Activated T-helper 1 cell treated with anti-CD3 and anti-CD28 coated beads, Interleukin-2, amount 50 U/mL, for 16 hours (primary cell): ENCODE data around the gene ARL4C.
"Not testable (repeated sequence)": the region's sequence is repeated elsewhere in the genome, so short reads cannot be mapped to it uniquely, and the experiment has no call there.

Experiments used
- DNase-seq, 2 donors: peaks; one replicate each; pipeline ENCODE4 v3.0.0-alpha.2; 2020; ENCODE audit warnings: low read depth in 1 of 2, low spot score in 1 of 2

The ARL4C gene

DNA sequence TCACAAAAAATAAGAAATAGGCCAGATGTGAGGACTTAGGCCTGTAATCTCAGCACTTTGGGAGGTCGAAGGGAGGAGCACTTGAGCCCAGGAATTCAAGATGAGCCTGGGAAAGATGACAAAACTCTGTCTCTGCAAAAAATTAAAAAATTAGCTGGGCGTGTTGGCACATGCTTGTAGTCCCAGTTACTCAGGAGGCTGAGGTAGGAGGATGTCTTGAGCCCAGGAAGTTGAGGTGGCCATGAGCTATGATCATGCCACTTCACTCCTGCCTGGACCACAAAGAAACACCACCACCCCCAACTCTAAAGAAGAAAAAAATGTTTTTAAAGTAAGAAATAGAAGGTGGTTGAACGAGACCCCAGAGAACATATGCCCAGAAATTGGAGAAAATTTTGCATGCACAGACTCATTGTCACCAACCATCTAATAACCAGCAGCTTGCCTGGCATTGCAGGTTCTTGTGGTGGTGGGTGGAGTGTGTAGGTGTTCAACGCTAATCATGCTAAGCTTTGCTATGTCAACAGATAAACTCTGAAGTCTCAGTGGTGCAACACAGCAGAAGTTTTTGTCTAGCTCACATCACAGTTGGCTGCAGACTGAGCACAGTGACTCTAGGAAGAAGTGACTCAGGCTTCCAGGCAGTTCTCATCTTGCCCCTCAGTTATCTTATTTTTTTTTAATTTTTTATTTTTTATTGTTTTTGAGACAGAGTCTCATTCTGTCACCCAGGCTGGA is 18.6 kb downstream of the ARL4C start:
- DNase-seq = no peak

GRCh38 chr2:234476766-234477165 is 20.1 kb downstream of the ARL4C start:
- no peak for DNase-seq

- no peak for DNase-seq
Measured at GRCh38 chr2:234474654-234475053, 22.2 kb downstream of the ARL4C start.

DNA sequence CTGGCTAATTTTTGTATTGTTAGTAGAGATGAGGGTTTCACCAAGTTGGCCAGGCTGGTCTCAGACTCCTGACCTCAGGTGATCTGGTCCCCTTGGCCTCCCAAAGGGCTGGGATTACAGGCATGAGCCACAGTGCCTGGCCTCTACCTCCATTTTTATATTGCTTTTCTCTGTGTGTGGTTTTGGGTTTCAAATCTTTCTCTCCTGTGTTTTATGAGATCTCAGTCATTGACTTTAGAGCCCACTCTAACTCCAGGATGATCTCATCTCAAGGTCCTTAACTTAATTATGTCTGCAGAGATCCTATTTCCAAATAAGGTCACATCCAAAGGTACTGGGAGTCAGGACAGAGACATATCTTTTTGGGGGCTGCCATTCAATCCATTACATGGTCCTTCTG is 24.7 kb downstream of the ARL4C start:
- no peak for DNase-seq

GRCh38 chr2:234469972-234470371 is 26.9 kb downstream of the ARL4C start:
- no peak for DNase-seq

DNA sequence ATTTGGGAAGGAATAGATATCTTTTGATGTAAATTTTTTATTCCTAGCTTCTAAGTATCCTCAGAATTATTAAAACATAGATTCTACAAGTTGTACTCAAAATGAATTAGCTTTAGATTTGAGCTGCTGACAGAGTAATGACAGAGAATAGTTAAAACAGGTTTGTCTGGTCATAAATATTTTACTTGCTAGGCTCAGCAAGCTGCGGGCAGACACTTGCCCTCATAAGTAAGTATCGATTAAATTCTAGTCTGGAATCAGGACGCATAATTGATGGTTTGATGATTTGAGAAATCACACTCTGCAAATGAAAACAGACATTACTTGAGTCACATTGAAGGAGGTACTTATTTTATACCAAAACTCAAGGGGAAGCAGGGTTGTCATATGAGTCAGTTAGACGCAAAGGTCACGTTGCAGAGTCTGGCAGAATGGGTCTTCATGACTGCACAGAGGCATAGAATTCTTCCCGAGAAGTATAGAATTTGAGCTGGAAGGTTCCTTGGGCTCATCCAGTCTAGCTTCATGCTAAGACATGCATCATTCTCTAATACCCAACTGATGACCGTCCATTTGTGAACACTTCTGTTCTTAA is 27.5 kb downstream of the ARL4C start:
- no peak for DNase-seq

DNA sequence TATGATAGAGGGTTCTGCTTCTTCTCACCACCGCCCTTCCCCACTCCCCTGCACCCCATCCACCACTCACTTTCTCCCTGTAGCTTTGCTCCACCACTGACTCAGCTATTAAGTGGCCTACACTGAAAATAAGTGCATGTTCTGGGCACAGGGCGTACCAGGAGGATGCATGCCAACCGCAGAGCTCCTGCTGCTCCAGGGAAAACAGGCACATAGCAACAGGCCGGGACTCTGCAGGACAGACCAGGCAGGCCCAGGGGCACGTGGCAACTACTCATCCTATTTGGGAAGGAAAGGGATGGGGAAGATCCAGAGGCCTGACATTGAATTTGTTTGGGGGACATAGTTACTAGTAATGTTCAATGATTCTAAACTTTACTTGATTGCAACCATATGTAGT is 28.4 kb downstream of the ARL4C start:
- DNase-seq = no peak

- DNase-seq = no peak
Measured at GRCh38 chr2:234467289-234467688, 29.6 kb downstream of the ARL4C start.

GRCh38 chr2:234464291-234464645 is 32.6 kb downstream of the ARL4C start:
- DNase-seq = no peak

DNA sequence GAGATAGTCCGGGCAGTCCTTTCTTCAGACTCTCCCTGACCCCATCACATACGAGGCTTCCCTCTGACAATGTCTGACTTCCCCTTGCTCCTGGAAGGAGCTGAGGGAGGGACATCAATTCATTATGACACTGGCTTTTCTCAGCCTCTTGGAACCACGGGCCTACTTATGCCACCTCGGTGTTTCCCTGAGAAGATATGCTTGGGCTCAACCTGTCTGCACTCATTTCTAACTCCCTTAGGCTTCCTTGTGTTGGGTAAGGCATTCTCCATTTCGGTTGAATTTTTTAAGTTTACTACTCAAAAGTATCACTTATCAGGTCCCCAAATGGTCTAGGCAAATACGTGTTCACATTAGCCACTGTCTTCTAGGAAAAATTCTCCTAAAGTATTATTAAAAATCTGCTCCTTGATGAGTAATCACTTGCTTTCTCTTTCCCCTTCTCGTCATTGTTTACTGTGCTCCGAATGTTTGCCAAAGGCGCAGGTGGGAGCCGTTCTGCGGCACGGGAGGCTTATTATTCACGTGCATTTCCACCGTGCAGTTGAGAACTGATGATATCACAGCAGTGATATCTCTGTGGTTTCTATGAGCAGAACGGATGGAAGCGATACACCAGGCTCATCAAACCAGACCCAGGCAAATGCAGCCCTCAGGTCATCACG is 33.1 kb downstream of the ARL4C start:
- DNase-seq = peak; percentile 45 to 65

GRCh38 chr2:234462218-234462992 is 34.5 kb downstream of the ARL4C start:
- no peak for DNase-seq

GRCh38 chr2:234459401-234460009 is 37.4 kb downstream of the ARL4C start:
- no peak for DNase-seq

DNA sequence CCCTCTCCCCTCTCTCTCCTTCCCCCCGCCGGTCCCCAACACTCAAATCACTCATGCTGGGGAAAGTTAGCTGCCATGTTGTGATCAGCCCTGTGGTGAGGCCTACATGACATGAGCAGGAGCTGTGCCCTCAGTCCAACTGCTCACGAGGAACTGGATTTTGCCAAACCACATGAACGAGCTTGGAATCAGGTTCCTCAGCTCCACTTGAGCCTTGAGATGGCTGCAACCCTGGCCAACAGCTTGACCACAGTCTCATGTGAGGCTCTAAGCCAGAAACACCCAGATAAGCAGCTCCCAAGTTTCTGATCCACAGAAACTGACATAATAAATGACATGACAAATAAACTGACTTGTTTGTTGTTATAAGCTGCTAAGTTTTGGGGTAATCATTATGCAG is 38.4 kb downstream of the ARL4C start:
- DNase-seq = no peak

GRCh38 chr2:234457421-234457820 is 39.5 kb downstream of the ARL4C start:
- DNase-seq = no peak

DNA sequence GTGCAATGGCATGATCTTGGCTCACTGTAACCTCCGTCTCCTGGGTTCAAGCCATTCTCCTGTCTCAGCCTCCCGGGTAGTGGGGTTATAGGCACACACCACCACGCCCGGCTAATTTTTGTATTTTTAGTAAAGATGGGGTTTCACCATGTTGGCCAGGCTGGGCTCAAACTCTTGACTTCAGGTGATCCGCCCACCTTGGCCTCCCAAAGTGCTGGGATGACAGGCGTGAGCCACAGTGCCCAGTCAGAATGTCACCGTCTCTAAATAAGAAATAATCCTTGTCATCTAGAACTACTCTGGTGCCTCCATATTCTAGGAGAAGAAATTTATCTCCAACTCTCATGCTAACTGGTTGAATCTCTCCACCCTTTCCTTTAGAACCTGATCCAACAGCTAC is 41.6 kb downstream of the ARL4C start:
- not testable (repeated sequence) for DNase-seq

DNA sequence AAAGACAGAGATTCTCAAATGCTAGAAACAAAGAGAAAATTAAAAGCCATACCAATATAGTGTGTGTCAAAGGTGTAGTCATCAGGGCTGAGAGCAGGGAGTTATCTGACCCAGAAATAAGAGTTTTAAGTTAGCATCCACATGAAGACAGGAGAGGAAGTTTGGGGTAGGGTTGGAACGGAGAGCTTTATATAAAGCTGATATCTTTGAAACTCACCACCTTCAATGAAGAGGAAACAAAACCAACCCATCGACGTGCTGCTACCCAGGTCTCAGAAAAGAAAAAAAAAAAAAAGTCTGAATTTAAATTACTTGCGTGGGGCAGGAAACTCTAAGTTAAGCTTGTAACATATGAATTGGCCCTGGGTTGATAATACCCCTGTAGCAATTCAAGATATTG is 42.4 kb downstream of the ARL4C start:
- DNase-seq = no peak

- no peak for DNase-seq
Measured at GRCh38 chr2:234453216-234453615, 43.7 kb downstream of the ARL4C start.

DNA sequence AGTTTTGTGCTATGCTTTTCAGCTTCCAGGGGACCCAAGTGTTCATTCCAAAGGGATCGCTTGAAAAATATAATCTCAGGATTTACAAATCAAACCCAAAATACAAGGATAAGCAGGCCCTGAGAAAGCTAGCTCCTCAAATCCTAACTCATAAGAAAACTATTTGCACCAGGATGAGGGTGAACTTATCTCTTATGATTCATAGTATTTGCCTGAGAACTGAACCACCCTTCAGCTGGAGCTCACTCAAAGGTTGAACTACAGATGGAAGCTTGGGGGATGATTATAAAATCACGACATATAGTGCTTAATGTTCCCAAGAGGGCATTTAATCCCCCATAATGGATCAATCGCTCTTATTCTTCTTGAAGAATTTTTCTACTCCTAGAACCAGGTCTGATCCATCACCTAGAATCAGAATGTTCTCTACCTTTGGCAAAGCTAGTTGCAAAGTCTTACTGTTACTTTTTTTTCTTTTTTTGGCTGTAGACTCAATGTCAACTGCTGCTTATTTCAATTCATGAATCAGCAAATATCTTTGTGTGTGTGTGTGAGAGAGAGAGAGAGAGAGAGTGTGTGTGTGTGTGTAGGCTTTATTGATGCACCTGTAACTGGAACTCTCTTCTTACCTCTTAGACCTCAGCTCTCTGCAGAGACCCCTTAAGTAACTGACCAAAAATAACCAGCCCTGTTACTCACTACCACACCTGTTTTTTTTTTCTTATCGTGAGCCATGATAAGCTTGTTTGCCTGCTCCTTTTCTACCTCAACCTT is 44.8 kb downstream of the ARL4C start:
- no peak for DNase-seq

DNA sequence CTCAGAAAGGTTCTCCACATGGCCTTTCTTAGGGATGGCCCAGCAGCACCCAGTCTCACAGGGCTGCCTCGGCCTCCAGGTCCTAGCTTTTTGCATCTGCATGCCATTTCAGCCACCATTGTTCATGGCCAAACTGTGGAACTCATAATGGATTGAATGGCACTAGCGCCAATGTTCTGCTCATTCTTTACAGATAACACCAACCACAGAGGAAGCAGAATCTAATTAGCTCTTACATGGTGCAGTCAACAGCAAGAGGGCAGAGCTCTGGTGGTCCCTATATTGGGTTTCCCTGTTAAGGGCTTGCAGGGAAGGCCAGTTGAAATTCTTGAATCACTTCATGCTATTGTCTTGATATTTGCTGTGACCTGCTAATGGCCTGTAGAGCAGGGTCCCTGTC is 45.6 kb downstream of the ARL4C start:
- no peak for DNase-seq

DNA sequence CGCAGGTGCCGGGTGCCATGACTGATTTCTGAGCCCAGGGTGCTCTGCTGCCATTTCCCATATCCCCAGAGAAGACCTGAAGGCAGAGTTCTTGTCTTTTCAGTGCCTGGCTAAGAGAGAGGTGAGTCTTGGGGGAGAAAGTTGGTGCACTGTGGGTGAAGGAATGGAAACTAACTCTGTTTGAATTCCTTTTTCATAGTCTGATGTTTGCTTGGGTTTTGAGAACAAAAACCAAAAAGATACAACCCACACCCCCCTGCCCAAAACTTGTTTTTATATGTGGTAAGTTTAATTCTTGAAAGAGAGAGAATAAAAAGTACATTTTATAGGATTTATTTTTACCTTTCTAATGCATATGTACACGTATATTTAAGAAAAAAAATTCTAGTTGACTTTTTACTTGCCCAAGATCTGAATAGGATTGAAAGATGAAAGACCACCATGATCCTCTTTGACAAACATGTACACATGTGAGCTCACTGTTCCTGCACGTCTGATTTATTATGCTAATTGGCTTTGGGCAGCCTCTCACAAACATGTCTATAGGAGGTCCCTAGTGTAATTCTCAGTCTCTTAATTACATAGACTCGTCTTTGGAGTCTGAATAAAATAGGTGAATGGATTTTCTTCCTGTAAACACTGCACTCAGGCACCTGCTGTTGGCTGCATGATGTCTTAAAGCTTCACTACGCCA is 46.3 kb downstream of the ARL4C start:
- DNase-seq = no peak
